Liver (tissue), 9 donors: ENCODE measurements around the gene DNMT1. TPM values are rescaled to one million over a fixed set of nuclear protein-coding genes. Genes with fewer than 3 reads are reported as not detected.

Experiments
- DNase-seq: peaks from one replicate; pipeline ENCODE4 v3.0.0-alpha.2; 2017; ENCODE audit warnings: low spot score
- H3K27ac ChIP-seq, 2 donors: one replicate each; pipeline ENCODE4 v1.7.0; 2013; ENCODE audit warnings: inconsistent platforms in 2 of 2, low read length in 2 of 2, control low read depth in 1 of 2, low read depth in 1 of 2, mild to moderate bottlenecking in 1 of 2
- H3K27me3 ChIP-seq, 4 donors: one replicate each; pipeline versions ENCODE4 v1.6.1 to v1.7.0; 2013; ENCODE audit warnings: low read length in 3 of 4, inconsistent platforms in 1 of 4, mild to moderate bottlenecking in 1 of 4, moderate library complexity in 1 of 4; ENCODE audit not compliant: control insufficient read depth in 4 of 4, insufficient read depth in 4 of 4
- H3K36me3 ChIP-seq, 4 donors: one replicate each; pipeline versions ENCODE4 v1.6.1 to v1.7.0; 2013; ENCODE audit warnings: low read length in 3 of 4, mild to moderate bottlenecking in 3 of 4, low read depth in 1 of 4, moderate library complexity in 1 of 4; ENCODE audit not compliant: control insufficient read depth in 4 of 4, insufficient read depth in 3 of 4
- H3K4me1 ChIP-seq, 4 donors: one replicate each; pipeline versions ENCODE4 v1.6.1 to v1.7.0; 2013; ENCODE audit warnings: low read length in 3 of 4, mild to moderate bottlenecking in 3 of 4, moderate library complexity in 1 of 4; ENCODE audit not compliant: control insufficient read depth in 4 of 4, insufficient read depth in 4 of 4
- H3K4me3 ChIP-seq, 3 donors: one replicate each; pipeline versions ENCODE4 v1.6.1 to v1.7.0; 2013; ENCODE audit warnings: low read length in 3 of 3, control low read depth in 1 of 3, low read depth in 1 of 3, mild to moderate bottlenecking in 1 of 3
- H3K9ac ChIP-seq, 2 donors: one replicate each; pipeline ENCODE4 v1.7.0; 2013; ENCODE audit warnings: low read length in 2 of 2, mild to moderate bottlenecking in 2 of 2, moderate library complexity in 2 of 2, control low read depth in 1 of 2, low read depth in 1 of 2
- H3K9me3 ChIP-seq, 4 donors: one replicate each; pipeline versions ENCODE4 v1.6.1 to v1.7.0; 2013; ENCODE audit warnings: low read length in 3 of 4; ENCODE audit not compliant: control insufficient read depth in 4 of 4
- FOXA1 ChIP-seq: IDR thresholded peaks from 2 replicates; pipeline ENCODE4 v1.6.1; 2016; ENCODE audit warnings: antibody characterized with exemption
- GABPA ChIP-seq, 2 donors: IDR thresholded peaks in 1 of 2; conservative IDR thresholded peaks in 1 of 2; 2 replicates each; pipeline ENCODE4 v1.6.1; 2016; ENCODE audit warnings: antibody characterized with exemption in 2 of 2, mild to moderate bottlenecking in 1 of 2, moderate library complexity in 1 of 2
- HNF4A ChIP-seq, 2 donors: conservative IDR thresholded peaks; 2 replicates each; pipeline ENCODE4 v1.6.1; 2016; ENCODE audit warnings: antibody characterized with exemption in 2 of 2, mild to moderate bottlenecking in 2 of 2
- HNF4G ChIP-seq: IDR thresholded peaks from 2 replicates; pipeline ENCODE4 v1.6.1; 2016; ENCODE audit warnings: antibody characterized with exemption
- JUND ChIP-seq, 2 donors: IDR thresholded peaks; 2 replicates each; pipeline ENCODE4 v1.6.1; 2016; ENCODE audit warnings: antibody characterized with exemption in 2 of 2
- MAX ChIP-seq: IDR thresholded peaks from 2 replicates; pipeline ENCODE4 v1.6.1; 2016; ENCODE audit warnings: antibody characterized with exemption
- NR2F2 ChIP-seq: IDR thresholded peaks from 2 replicates; pipeline ENCODE4 v1.6.1; 2016; ENCODE audit warnings: antibody characterized with exemption
- REST ChIP-seq: IDR thresholded peaks from 2 replicates; pipeline ENCODE4 v1.6.1; 2016; ENCODE audit warnings: antibody characterized with exemption, mild to moderate bottlenecking
- RXRA ChIP-seq, 2 donors: IDR thresholded peaks; 2 replicates each; pipeline ENCODE4 v1.6.1; 2017 to 2018; ENCODE audit warnings: antibody characterized with exemption in 2 of 2, mild to moderate bottlenecking in 1 of 2
- SP1 ChIP-seq: IDR thresholded peaks from 2 replicates; pipeline ENCODE4 v1.6.1; 2018; ENCODE audit warnings: antibody characterized with exemption, mild to moderate bottlenecking
- TAF1 ChIP-seq: conservative IDR thresholded peaks from 2 replicates; pipeline ENCODE4 v1.6.1; 2016; ENCODE audit warnings: antibody characterized with exemption, mild to moderate bottlenecking
- WGBS: extraction: QIAGEN DNeasy Blood & Tissue Kit; methylation state at CpG from one replicate; pipeline ENCODE4 v1.1.7; 2013; 5-methylcytosine and 5-hydroxymethylcytosine counted together
- polyA plus RNA-seq, 2 donors: library from polyadenylated mRNA; stranded (reverse) in 1 of 2; unstranded in 1 of 2; fragments of 200-250 nt in 1 of 2; fragments of >200 nt in 1 of 2; fragmentation: Nextera tagmentation in 1 of 2; extraction: Ambion mirVana in 1 of 2; gene quantifications; one replicate each; pipeline versions ENCODE4 v1.2.1 to v1.2.3, GENCODE V29; 2013 to 2015
- total RNA-seq, 2 donors: library from RNA; depleted of rRNA; stranded (reverse); fragments of >200 nt; gene quantifications; one replicate each; pipeline ENCODE4 v1.2.3, GENCODE V29; 2014
- donor health status: healthy.
- donor health status: healthy.
- donor health status: healthy.
- donor health status: healthy.
- donor health status: healthy.

The DNMT1 gene
- total and polyA plus RNA-seq, 4 donors, result 8.7 to 47.1 (median 20.0) TPM

GRCh38 chr19:10226021-10226375 lies 31.2 kb upstream of the DNMT1 start (continued):
- TF ChIP-seq REST, result no peak
- TF ChIP-seq SP1, result no peak
- no peak for TF ChIP-seq RXRA (IDR thresholded peaks at IDR 0.05)
- TF ChIP-seq FOXA1, result no peak
- TF ChIP-seq MAX, result no peak

DNA sequence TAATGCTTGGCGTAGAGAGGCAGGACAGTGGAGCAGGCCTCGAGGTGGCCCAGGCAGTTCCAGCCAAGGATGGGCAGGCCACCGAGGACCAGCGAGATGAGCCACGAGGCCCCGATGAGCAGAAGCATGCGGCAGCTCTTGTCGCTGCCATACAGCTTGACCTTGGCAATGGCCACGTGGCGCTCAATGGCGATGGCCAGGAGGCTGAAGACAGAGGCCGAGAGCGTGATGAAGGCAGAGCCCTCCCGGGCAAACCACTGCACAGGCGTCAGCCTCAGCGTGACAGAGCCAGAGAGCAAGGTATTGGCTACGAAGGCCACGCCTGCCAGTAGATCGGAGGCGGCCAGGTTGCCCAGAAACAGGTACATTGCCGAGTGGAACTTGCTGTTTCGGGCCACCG lies 29.6 kb upstream of the DNMT1 start:
- H3K4me1 ChIP-seq, result no peaks in the 10 kb centered on the region
- no peak for DNase-seq
- no peaks in the 10 kb centered on the region for H3K9me3 ChIP-seq
- no peak overlapping the region for H3K27ac ChIP-seq
- no peak overlapping the region for H3K9ac ChIP-seq
- TF ChIP-seq MAX, result no peak
- no peak for TF ChIP-seq TAF1
- no peak for TF ChIP-seq HNF4G
- no peak for TF ChIP-seq GABPA (IDR thresholded peaks at IDR 0.05 in 1 of 2, conservative IDR thresholded peaks at IDR 0.05 in 1 of 2)
- TF ChIP-seq NR2F2, result no peak
- no peak for TF ChIP-seq HNF4A (conservative IDR thresholded peaks at IDR 0.05)
- H3K27me3 ChIP-seq, result no peaks in the 10 kb centered on the region
- peaks cover 0 to 3% (median under 1%) of the 10 kb centered on the region in 4 donors for H3K36me3 ChIP-seq
- H3K4me3 ChIP-seq, result no peak overlapping the region
- 97% methylated on average over 23 of the region's 23 CpGs for WGBS

GRCh38 chr19:10223488-10224213 lies 28.9 kb upstream of the DNMT1 start:
- TF ChIP-seq JUND (IDR thresholded peaks at IDR 0.05), result no peak
- 96% methylated on average over 28 of the region's 28 CpGs for WGBS
- no peaks in the 10 kb centered on the region for H3K9me3 ChIP-seq

More at GRCh38 chr19:10223488-10224213, 28.9 kb upstream of the DNMT1 start:
- Histone ChIP-seq H3K4me3 (no peak overlapping the region), H3K4me1 (peaks cover 0 to 5% (median 2%) of the 10 kb centered on the region in 4 donors), H3K9ac (no peak overlapping the region), H3K27ac (no peak overlapping the region), H3K27me3 (no peaks in the 10 kb centered on the region), H3K36me3 (peaks cover 0 to 3% (median under 1%) of the 10 kb centered on the region in 4 donors)
- no peak for DNase-seq
